Activated effector memory CD4-positive, alpha-beta T cell treated with Interleukin-2 at 50 U/mL for 16 hours (primary cell): ENCODE data around the gene XBP1.
A peak's percentile ranks its signal among the peaks of the same experiment; 100 is the strongest.
"Not testable (repeated sequence)": the region's sequence is repeated elsewhere in the genome, so short reads cannot be mapped to it uniquely, and the experiment has no call there.

Experiments
- DNase-seq: peaks from one replicate; pipeline ENCODE4 v3.0.0-alpha.2; 2020

Gene XBP1

DNA sequence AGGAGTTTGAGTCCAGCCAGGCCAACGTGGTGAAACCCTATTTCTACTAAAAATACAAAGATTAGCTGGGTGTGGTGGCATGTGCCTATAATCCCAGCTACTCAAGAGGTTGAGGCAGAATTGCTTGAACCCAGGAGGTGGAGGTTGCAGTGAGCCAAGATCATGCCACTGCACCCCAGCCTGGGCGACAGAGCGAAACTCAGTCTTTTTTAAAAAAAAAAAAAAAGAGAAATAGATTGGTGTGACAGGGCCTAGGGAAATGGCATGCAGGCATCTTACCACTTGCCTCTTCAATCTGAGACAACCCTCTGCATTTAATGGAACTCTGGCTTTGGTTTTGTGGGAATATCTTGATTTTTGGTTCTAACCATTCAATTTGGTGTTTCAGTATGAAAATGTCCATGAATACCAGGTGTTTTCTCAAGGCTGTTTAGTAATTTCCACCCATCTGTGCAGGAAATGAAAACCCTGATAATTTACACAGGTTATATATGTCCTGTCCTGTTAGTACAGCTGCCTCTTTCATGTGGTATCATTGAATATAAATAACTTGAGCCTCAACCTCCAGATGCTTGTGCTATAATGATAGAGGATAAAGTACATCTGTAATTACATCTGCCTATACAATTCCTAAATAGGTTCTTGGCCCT lies 8.4 kb downstream of the XBP1 start:
- DNase-seq = no peak

DNA sequence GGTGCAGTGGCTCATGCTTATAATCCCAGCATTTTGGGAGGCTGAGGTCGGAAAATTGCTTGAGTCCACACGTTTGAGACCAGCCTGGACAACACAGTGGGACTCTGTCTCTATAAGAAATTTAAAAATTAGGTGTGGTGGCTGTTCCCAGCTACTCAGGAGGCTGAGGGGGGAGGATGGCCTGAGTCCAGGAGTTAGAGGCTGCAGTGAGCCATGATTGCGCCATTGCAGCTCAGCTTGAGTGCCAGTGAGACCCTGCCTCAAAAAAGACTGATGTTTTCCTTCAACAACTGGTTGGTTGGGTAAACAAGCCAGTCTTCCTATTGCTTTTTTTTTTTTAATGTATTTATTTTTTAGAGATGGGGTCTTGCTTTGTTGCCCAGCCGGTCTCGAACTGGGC lies 9.2 kb downstream of the XBP1 start:
- DNase-seq = no peak

DNA sequence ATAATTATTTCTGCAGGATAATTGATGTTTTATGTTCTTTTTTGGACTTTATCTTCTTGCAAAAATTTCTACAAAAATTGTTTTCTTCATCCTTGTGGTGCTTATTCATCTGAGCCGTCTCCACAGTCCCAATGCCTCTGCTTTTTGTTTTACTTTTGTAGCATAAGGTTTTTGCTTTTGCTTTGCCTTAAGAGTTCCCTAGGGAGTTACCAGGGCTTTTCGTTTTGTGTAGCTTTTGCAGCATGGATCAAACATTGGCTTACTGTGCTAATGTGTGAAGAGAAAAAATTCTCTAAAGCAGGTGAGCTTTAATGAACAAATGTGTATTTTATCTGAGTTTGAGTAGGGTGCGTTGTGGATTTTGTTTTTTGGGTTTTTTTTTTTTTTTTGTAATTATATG lies 11.8 kb downstream of the XBP1 start:
- no peak for DNase-seq

DNA sequence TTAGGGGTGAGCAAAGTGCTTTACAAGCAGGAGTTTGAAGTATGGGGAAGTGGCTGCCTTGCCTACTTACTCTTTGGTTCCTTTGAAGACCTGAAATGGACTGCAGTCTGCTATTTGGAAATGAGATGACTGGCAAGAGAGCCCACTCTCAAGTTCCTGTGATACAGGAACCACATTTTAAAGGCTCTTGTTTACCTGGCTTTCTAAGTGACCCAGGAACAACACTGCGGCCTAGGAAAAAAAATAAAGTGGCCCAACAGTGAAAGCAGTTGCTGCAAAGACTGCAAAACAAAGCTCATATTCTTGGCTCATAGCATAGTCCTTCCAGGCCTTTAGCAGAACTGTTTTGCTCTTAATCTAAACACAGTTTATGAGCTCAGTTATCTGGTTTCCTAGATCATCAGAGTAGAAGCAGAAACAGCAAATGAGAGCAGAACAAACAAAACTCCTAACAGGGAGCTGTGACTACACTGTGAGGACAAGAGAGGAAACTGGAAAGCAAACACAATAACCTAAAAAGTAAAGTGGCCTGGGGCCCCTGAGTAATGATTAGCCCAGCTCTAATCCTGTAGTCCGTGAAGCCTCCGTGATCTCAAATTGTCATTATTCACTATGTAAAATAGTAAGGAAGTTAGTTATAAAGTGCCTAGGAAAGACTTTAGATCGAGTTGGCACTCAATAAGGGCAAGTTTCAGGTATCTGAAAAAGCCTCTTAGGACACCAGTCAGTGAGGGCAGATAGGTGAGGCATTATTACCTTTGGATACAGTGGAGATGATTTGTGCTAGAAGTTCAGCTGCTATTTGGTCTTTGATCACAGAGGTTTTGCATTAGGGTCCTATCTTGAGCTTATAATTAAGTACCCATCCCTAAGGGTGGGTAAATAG lies 16.3 kb downstream of the XBP1 start:
- DNase-seq = no peak

DNA sequence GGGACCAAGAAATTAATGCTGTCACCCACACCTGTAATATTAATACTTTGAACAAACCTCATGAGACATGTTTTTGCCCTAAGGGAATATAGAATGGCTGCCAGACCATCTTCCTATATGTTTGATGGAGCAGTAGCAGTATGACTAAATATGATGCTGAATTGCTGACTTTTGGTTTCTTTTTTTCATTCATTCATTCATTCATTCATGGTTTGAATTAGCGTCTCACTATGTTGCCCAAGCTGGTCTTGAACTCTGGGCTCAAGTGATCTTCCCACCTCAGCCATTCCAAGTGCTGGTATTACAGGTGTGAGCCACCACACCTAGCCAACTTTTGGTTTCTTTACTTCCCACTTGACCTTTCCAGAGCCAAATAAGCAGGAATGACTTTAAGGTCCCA lies 20.1 kb downstream of the XBP1 start:
- DNase-seq = no peak

DNA sequence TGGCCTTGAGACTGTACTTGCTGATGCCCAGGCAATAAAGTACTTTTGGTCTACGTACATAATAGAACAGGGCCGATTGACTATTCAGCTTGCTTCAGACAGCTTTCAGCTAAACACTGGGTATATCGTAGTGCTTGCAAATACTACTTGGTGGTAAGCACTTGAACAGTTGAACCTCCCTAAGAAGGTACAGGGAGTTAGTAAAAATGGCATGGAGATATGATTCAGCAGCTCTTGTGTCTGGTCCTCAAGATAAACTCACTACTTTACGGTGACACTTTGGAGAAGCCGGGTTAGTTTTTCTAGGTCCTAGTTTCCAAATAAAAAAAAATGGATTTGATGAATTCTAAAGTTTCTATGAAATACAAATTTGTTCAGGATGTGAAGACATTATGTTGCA lies 20.5 kb downstream of the XBP1 start:
- no peak for DNase-seq

DNA sequence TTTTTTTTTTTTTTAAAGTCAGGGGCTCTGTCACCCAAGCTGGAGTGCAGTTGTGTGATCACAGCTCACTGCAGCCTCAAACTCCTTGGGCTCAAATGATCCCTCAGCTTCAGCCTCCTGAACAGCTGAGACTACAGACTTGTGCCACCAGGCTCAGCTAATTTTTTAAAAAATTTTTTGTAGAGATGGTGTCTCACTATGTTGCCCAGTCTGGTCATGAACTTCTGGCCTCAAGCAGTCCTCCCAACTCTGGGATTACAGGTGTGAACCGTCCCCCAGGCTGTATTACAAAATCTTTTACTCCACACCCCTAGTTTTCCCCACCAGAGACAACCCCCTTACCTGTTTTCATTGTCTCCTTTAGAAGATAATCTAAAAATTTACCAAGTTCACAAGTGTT lies 26.0 kb downstream of the XBP1 start:
- no peak for DNase-seq

DNA sequence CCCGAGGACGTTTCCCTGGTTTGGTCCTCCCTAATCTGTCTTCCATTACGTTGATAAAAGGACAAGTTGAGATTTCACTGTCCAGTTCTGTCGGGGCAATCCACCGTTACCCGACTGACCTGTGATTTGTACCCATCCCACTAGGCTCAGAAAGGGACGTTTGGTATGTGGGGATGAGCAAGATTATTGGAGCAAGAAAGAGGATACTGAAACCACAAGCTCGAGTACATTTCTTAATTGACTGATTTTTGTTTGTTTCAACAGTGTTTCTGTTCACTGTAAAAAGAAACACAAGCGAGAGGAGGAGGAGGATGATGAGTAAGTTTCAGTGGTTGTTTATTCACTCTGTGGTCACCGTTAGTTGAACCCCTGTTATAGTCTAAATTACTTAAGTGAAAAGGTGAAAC lies 26.9 kb downstream of the XBP1 start:
- DNase-seq = no peak

DNA sequence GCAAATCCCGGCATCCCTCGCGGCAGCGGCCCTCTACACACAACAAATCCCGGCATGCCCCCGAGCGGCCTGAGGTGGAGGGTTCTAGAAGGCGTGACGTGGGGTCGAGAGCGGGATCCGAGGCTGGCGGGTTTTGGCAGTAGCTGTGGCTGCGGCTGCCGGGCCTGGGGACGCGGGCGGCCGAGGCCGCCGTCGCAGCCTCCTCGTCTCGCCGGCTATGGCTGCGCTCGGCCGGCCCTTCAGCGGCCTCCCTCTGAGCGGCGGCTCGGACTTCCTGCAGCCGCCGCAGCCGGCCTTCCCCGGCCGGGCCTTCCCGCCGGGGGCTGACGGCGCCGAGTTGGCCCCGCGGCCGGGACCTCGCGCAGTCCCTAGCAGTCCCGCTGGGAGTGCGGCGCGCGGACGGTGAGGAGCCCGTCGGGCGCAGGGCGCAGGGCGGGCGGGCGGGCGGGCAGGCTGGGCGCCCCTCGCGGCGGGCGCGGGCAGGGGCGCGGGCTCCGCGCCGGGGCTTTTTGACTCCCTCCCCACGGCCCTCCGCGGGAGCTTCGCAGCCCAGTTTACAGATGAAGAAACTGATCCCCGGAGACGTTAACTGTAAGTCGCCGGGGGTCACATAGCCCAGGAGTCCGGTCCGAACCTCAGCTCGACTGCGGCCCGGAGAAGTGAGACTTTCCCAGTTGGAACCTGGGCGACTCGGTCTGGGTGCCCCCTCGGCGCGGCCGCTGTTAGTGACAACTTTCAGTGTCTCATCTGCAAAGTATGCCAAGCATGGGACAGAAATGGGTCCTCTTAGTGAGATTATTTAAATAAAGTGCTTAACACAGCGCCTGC lies 27.5 kb downstream of the XBP1 start, which contains the start of gene CCDC117:
Gene CCDC117 (plus strand): TSS at position 63 of the 828 bp plus-strand sequence. CDS start 155 bp downstream, at position 218.
- peak; percentile 86 for DNase-seq

DNA sequence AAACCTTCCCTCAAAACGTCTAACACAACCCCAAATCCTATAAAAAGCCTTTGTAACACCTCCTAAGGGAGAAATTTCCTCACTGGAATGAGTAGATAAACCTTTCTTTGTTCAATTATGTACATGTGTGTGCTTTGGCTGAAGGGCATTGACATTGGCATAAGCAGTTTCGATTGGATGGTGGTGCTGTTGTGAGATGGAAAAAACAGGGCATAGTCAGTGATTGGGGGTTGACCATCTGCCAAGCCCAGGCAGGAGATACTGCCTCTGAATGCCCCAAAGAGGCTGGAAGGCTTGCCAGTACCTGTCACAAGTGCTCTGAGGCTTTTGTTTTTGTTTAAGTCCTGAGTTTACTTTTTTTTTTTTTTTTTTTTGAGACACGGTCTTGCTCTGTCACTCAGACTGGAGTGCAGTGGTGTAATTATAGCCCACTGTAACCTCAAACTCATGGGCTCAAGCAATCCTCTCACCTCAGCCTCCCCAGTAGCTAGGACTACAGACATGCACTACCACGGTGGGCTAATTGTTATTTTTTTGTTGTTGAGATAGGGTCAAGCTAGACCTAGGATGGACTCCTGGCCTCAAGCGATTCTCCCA lies 29.1 kb downstream of the XBP1 start:
- no peak for DNase-seq

DNA sequence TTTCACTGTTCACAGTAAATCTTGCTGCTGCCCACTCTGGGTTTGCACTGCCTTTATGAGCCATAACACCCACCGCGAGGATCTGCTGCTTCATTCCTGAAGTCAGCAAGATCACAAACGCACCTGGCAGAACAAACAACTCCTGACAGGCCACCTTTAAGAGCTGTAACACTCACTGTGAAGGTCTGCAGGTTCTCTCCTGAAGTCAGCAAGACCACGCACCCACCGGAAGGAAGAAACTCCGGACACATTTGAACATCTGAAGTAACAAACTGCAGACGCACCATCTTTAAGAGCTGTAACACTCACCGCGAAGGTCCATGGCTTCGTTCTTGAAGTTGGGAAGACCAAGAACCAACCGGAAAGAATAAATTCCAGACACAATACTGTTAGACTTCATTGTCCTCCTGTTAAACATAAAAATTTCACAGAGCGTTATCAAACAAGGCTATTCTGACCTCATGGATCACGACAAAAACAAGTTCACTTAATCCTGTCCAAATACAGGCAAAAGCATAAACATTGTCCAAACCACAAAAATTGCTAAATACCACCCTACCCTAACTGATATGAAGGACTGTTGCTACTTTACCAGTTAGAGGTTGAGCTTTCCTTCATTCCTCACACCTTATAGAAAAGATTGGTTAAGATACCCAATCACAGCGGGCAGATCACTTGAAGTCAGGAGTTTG lies 30.8 kb downstream of the XBP1 start:
- DNase-seq = no peak

DNA sequence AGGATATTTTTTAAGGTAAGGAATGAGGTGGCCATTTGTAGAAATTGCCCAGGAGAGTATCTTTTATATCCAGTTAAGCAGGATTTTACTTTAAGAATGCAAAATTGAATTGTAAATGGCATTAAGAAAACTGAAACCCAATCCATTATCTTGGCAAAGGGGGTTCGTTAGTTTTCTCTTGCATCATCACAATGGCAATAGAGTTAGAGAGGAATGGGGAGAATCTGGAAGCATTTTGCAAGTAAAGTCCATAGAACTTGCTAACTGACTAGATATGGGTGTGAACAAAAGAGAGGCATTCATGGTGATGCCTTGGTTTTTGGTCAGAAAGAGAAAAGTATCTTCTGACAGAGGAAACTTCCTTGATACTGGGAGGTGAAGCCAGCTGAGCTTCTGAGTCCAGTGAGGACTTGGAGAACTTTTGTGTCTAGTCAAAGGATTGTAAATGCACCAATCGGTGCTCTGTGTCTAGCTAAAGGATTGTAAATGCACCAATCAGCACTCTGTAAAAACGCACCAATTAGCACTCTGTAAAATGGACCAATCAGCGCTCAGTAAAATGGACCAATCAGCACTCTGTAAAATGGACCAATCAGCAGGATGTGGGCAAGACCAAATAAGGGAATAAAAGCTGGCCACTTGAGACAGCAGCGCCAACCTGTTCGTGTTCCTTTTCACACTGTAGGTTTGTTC lies 31.5 kb downstream of the XBP1 start:
- no peak for DNase-seq

DNA sequence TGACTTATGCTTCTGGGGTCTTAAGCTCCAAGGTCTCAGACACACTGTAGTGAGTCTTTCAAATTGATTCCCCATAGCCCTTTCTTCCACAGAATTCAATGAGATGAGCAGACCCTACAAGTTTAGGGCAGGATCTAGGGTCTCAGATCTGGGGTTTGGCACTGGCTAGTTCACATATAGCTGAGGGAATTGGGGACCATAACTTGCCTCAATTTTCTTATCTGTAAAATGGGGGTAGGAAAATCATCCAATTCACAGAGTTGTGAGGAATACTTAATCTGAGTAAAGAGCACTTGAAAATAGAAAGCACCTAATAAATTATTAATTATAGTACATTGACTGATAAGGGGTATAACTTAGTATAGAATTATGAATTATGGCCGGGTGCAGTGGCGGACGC lies 33.7 kb downstream of the XBP1 start:
- no peak for DNase-seq

DNA sequence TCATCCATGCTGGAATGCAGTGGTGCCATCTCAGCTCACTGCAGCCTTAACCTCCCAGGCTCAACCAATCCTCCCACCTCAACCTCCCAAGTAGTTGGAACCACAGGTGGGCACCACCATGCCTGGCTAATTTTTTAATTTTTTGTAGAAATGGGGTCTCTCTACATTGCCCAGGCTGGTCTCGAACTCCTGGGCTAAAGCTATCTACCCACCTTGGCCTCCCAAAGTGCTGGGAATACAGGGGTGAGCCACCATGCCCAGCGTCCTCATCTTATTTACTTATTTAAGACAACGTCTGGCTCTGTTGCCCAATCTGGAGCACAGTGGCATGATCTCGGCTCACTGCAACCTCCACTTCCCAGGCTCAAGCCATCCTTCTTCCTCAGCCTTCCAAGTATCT lies 38.4 kb downstream of the XBP1 start:
- DNase-seq = not testable (repeated sequence)

DNA sequence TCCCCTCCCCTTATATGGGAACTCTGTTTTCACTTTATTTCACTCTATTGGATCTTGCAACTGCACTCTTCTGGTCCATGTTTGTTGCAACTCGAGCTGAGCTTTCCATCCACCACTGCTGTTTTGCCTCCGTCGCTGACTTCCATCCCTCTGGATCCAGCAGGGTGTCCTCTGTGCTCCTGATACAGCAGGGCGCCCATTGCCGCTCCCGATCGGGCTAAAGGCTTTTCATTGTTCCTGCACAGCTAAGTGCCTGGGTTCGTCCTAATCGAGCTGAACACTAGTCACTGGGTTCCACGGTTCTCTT lies 39.0 kb downstream of the XBP1 start:
- DNase-seq = no peak

DNA sequence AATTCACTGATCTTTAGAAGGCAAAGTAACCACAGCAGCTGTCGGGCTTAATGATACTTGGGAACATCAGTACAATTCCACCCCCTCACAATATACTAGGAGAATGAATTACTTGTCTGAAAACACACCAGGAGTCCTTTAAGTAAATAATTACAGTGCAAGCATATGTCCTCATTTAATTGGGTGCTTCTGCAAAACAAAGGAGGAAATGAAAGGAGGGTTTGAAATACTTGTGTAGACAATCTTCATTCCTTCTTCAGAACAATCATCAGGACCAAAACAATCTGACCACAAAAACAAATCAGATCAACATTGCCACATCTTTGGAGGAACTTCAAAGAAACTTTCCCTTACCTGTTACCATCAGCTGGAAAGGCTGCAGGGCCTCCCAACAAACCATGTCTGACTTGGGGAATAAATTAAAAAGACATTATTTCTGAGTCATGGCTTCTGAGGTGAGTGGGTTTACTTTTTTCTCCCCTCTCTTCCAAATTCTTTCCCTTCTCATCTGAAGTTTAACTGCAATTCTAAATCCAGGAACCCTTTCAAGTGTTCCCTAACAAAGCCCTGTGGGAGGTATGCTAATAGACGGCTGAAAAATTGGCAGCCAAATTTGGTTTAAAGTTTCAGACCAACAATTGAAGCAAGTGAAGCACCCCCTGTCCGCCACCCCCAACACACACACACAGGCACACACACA lies 40.4 kb downstream of the XBP1 start:
- DNase-seq = no peak

DNA sequence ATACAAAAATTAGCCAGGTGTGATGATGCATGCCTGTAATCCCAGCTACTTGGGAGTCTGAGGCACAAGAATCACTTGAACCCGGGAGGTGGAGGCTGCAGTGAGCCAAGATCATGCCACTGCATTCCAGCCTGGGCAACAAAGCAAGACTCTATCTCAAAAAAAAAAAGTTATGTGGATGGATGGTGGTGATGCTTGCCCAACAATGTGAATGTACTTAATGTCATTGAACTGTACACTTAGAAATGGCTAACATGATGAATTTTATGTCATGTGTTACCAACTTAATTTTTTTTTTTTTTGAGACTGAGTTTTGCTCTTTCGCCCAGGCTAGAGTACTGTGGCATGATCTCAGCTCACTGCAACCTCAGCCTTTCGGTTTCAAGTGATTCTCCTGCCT lies 45.9 kb downstream of the XBP1 start:
- not testable (repeated sequence) for DNase-seq

DNA sequence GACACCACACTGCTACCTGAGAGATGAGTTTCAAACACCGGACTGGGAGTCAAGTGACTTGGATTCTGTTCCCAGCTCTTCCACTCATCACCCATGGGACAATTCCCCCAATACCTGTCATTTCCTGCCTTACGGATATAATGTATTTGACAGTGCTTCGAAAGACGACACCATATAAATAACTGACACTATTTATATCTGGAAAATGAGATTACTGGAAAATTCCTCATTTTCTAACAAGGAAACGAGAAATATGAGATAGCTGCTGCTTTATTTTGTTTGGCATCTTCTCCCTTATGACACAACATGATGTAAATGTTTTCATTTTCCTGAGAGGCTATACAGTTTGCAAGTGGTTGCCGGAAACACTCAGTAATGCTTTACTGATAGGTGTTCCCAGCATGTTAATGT lies 49.9 kb downstream of the XBP1 start:
- DNase-seq = no peak
